Inferior parietal cortex (tissue), 1 donor: ENCODE data around the gene CCDC121.
"Not testable (repeated sequence)": the region's sequence is repeated elsewhere in the genome, so short reads cannot be mapped to it uniquely, and the experiment has no call there.

Experiments used
- DNase-seq: peaks from one replicate; pipeline ENCODE4 v3.0.0-alpha.2; 2016; ENCODE audit errors: extremely low spot score

CCDC121 gene

DNA sequence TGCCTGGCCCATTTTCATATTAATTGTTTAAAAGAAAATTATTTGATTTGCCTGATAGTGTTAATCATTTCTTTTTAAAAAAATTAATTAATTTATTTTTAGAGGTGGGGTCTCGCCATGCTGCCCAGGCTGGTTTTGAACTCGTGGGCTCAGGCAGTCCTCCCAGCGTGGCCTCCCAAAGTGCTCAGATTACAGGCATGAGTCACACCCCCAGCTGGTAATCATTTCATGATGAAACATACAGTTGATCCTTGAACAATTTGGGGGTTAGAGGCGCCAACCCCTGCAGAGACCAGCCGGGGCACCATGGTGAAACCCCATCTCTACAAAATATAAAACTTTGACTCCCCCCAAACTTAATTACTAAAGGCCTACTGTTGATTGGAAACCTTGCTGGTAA, 8.0 kb upstream of the CCDC121 start:
- no peak for DNase-seq

DNA sequence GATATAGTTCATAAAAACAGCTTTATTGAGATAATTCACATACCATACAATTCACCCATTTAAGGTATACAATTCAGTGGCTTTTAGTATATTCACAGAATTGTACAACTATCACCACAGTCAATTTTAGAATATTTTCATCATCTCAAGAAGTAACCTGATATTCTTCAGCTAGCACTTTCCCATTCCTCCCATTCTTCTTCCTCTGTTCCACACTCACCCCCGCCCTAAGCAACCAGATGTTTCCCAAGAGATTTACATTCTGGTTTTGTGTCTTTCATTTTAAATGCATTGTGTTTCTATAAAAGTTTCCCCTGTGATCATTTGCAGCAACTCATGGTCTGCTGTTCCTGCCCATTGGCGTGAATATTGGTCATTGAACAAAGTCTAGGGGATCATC, 5.5 kb upstream of the CCDC121 start:
- DNase-seq: no peak

DNA sequence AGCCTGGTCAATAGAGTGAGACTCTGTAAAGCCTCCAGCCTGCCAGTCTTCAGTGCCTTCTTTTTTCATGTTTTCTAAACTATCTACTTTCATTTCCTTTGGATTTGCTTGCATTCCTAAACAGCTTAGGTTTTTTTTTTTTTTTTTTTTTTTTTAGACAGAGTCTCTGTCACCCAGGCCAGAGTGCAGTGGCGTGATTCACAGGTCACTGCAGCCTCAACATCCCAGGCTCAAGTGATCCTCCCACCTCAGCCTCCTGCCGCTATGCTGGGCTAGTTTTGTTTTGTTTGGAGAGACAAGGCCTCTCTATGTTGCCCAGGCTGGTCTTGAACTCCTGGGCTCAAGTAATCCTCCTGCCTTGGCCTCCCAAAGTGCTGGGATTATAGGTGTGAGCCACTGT, 1.4 kb upstream of the CCDC121 start:
- DNase-seq: not testable (repeated sequence)

DNA sequence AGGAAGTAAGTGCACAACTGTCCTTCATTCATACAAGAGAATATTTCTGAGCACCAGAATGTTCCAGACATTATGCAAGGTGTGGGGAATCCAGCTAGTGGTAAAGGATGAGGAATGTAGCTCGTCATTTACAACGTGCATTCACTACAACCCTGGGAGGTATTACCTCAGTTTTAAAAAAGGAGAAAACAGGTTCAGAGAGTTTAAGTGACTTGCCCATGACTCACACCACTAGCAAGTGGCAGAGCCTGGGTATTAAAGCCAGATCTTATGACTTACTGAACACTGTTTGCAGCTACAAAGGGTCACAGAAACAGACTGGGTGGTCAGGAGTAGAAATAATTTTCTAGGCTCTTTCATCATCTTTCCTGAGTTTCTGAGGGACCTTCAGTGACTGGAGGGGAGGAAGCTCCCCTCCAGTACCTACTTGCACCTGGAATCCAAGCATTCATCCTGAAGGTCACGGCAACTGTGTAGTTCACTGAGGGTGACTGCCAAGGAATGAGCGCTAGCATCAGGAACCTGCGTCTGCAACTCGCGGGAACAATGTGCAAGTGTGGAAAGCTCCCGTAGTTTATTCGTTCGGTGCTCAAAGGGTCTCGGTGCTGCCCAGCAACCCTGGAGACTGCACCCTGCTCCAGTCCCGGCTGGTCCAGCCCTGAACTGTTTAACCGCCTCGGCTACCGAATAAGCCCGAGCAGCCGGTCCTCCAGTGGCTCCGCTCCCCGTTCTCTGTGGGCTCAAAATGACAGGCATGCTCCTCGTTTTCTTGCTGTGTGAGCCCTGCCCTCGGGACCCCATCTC, 647 bp downstream of the CCDC121 start:
- DNase-seq: peak; percentile 14

DNA sequence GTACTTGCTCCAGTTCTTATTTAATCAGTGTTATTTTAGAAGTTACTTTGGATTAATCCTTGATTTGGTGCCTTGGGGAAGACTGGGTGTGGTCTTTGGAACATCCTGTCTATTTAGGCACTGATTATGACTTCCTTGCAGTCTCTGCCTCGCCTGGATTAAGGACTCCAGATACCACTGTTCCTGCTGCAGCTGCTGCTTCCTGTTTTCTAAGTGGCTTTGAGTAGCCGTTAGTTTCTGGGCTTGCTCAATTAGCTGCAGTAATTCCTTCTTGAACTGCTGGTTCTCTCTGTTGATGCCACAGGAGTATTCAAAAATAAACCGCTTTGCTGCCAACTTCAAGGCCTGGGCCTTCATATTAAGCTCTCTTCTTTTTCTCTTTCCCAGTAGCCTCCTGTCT, 1.9 kb downstream of the CCDC121 start:
- DNase-seq: not testable (repeated sequence)

DNA sequence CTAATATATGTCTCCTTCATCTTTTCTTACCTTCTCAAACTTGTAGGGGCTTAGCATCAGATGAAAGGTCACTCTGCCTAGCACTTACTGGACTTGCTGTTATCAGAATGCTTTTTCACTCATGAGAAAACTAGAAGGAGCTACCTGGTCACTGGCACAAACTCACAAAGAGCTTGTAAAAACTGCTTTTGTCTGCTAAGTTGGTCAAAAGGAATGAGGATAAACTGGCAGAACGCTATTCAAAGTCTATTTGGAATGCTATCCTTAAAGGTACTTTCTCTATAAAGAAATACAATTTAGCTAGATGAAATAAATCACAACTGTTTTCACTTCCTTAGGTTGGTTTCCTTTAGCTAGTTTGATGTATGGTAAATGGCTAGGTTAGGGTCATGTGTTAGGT, 2.5 kb downstream of the CCDC121 start:
- DNase-seq: not testable (repeated sequence)

DNA sequence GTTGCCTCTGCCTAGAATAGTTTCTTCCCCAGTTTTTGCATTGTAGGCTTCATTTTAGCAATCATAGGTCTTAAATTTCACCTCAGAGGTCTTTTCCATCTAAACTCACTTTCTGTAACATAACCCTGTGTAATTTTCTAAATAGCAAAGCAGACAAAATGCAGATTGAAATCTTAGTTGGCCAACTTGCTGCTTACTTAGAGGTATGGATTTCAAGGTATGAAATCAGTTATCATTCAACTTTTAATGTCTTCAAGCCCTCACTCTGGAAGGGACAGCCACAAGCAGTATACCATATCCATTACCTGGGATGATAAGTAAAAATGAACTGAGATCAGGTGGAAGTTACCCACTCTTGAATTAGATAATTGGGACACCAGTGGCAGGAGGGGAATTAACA, 3.9 kb downstream of the CCDC121 start:
- no peak for DNase-seq

DNA sequence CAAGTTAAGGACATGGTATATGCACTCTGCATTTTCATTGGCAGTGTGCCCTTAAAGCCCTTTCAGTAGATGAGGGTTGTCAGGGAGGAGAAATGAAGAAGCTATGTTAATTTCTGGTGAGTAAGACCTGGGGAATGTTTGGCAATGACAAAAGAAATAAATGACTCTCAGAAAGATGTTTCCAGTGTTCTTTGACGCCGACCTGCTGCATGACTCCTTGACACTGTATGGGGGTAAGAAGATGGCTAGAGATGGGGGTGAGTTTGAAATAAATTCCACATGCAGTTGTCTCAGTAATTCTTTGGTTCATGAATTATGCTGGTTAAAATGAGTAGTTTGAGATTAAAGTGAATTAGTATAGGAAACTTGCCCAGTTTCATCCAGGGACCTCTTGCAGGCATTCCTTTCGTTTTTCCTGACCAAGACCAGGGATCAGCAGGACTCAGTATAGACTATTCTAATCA, 5.9 kb downstream of the CCDC121 start:
- no peak for DNase-seq

DNA sequence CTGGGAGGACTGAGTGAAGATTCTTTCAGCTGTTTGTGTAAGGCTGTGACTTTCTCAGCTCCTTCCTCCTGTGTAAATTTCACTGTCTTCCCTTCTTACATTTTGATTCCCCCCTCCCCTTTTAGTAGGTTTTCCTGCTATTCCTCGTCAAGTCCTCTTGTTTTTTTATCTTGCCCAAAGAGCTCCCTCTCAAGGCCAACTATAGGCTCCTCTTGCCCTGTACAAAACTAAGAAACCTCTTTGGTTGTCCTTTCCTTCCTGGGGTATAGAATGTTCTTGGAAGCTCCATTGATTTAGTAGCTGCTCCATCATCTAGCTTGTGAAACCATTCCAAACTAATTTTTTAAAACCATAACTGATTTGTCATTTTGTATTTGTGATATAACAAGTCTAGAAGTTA, 7.3 kb downstream of the CCDC121 start:
- no peak for DNase-seq

DNA sequence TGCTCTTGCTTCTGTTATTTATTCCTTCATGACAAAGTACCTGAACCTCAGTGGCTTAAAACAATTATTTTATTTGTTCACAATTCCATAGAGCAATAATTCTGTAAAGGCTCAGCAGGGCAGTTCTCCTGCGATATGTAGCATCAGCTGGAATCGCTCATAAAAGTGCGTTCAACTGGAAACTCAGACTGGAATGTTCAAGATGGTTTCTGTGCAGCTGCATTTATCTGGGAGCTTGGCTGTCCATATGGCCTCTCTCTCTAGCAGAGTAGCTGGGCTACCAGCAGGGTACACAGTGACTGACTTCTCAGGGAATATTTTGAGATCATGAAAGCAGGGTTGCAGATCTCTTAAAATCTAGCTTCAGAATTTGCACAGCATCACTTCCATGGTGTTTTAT, 13.5 kb downstream of the CCDC121 start:
- DNase-seq: no peak

DNA sequence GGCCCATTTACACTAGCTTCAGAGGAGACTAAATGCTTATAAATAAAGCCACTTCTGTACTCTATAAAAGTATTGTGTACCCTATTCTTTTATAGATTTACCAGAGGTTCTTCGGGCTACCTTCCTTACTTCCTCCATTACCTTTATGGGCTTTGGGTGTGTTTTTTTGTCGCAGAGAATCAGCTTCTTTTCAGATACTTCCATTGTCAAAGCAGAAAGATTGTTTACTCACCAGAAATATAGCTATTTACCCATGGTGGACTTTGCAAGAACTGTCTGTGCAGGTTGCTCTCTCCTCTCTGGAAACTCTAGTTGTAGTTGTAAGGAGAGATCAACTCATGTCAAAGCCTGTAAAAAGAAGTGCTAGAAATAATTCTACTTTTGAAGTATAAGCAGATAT, 14.8 kb downstream of the CCDC121 start:
- no peak for DNase-seq

DNA sequence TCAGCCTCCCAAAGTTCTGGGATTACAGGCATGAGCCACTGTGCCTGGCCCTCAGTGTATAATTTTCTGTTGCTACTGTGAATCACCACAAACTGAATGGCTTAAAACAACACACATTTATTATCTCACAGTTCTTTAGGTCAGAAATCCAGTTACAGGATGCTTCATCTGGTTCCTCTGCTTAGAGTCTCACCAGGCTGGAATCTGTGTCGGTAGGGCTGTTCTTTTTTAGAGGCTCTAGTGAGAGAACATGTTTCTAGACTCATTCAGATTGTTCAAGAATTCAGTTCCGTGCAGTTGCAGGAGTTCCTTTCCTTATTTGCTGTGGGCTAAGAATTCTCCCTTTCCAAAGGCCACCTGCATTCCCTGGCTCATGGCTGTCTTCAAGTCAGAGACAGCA, 22.2 kb downstream of the CCDC121 start:
- no peak for DNase-seq

DNA sequence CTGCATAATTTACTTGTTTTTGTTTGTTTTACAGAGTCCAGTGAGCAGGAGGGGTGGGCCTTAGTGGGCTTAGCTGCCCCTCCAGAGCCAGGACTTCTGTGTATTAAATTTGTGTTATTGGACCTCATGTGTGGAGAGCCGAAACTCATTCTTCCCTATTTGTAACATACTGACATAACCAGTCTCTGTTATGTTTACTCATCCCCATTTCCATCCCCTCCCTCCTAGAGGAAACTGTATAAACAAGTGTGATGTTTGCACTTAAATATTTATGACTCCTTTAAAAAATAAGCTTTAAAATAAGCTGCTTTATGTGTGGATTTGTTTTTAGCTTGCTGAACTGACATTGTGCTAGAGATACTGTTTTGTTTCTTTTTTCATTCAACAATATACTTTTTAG, 32.2 kb downstream of the CCDC121 start:
- DNase-seq: no peak

DNA sequence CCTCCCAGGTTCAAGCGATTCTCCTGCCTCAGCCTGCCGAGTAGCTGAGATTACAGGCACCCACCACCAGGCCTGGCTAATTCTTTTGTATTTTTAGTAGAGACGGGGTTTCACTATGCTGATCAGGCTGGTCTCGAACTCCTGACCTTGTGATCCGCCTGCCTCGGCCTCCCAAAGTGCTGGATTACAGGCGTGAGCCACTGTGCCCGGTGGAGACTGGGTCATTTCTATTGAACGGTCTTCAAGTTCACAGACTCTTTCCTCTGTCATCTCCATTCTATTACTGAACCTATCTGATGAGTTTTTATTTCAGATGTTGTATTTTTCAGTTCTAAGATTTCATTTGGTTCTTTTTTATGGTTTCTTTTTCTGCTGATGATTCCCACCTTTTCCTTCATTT, 33.4 kb downstream of the CCDC121 start:
- DNase-seq: not testable (repeated sequence)

DNA sequence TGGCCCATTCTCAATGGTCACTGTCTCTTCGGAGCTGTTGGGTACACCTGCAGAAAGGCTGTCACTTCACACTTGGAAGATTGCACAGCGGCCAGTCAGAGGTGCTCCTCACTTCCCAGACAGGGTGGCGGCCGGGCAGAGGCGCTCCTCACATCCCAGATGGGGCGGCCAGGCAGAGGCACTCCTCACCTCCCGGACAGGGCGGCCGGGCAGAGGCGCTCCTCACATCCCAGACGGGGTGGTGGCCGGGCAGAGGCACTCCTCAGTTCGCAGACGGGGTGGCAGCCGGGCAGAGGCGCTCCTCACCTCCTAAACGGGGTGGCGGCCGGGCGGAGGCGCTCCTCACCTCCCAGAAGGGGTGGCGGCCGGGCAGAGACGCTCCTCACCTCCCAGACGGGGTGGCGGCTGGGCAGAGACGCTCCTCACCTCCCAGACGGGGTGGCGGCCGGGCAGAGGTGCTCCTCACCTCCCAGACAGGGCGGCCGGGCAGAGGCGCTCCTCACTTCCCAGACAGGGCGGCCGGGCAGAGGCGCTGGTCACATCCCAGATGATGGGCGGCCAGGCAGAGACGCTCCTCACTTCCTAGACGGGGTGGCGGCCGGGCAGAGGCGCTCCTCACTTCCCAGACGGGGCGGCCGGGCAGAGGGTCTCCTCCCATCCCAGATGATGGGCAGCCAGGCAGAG, 34.6 kb downstream of the CCDC121 start:
- DNase-seq: not testable (repeated sequence)

DNA sequence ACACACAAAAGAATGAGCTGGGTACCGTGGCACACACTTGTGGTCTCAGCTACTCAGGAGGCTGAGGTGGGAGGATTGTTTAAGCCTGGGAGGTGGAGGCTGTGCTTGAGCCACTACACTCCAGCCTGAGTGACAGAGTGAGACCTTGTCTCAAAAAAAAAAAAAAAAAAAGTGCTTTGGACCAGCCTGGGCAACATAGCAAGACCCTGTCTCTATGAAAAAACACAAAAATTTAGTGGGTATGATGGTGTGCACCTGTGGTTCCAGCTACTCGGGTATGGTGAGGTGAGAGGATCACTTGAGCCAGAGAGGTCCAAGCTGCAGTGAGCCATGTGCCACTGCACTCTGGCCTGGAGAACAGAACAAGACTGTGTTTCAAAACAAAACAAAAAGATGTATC, 35.6 kb downstream of the CCDC121 start:
- no peak for DNase-seq

DNA sequence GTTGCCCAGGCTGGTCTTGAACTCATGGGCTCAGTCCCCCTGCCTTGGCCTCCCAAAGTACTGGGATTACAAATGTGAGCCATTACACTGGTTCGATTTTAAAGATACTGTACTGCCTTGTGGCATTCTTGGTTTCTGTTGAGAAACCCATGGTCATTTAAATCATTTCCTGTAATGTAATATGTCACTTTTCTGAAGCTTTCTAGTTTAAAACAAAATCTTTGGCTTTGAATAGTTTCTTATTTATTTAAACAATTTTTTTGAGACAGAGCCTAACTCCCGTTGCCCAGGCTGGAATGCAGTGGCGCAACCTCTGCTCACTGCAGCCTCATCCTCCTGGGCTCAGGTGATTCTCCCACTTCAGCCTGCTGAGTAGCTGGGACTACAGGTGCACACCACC, 37.1 kb downstream of the CCDC121 start:
- no peak for DNase-seq

DNA sequence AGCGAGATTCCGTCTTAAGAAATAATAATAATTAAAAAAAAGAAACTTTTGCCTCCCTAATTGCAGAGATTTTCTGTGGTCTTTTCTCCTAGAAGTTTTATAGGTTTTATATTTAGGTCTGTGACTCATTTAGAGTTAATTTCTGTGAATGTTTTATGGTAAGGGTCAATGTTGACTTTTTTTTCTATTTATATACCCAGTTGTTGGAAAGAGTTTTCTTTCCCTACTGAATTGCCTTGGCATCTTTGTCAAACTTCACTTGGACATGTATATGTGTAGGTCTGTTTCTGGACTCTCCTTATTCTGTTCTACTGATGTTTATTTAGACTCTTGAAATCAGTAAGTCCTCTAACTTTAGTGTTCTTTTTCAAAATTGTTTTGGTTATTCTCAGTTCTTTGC, 40.5 kb downstream of the CCDC121 start:
- no peak for DNase-seq

DNA sequence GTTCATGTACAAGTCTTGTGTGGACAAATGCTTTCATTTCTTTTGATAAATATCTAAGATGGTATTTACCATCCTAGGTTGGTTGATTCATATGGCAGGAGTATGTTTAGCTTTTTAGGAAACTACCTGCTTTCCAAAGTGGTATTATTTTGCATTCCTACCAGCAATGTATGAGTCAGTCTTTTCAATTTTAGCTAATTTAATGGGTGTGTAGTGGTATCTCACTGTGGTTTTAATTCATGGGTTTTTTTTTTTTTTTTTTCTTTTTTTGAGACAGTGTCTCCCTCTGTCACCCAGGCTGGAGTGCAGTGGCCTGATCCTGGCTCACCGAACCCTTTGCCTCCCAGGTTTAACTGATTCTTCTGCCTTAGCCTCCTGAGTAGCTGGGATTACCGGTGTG, 41.8 kb downstream of the CCDC121 start:
- no peak for DNase-seq

DNA sequence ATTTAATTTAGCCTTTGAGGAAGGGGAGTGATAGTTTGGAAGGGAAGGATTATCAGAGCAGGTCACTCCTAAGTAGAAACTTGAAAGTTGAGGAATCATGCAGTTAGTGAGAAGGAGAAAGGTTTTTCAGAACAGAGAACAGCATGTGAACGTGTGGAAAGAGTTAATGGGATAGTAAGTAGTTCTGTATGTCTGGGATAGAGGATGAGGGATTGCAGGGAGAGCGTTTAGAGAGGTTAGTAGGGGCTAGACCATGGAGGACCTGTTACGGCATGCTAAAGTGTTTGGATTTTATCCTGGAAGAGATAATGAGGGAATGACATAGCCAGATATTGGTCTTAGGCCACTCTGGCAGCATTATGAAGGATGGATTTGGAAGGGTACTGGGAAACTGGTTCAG, 44.2 kb downstream of the CCDC121 start:
- no peak for DNase-seq

DNA sequence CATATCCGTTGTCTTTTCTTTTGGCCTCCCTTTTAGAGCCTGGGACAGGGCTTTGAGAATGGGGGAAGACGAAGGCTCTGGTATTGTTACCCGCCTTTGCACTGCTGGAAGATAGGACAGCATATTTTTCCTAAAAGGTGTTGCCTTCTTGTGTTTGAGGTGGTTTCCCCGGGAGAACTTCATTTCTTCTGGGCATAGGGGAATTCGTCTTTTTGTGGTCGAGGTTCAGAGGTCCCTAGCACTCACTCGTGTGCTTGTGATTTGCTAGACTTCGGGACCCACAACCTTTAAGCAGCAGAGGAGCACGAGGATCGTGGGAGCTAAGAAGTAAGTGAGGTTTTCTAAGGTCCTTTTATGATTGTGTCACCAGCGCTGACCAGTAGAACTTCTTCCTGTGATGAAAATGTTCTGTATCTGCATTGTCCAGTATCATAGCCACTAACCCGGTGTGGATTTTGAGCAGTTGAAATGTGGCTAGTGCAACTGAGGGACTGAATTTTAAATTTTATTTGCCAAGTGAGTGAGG, 45.4 kb downstream of the CCDC121 start:
- DNase-seq: no peak

DNA sequence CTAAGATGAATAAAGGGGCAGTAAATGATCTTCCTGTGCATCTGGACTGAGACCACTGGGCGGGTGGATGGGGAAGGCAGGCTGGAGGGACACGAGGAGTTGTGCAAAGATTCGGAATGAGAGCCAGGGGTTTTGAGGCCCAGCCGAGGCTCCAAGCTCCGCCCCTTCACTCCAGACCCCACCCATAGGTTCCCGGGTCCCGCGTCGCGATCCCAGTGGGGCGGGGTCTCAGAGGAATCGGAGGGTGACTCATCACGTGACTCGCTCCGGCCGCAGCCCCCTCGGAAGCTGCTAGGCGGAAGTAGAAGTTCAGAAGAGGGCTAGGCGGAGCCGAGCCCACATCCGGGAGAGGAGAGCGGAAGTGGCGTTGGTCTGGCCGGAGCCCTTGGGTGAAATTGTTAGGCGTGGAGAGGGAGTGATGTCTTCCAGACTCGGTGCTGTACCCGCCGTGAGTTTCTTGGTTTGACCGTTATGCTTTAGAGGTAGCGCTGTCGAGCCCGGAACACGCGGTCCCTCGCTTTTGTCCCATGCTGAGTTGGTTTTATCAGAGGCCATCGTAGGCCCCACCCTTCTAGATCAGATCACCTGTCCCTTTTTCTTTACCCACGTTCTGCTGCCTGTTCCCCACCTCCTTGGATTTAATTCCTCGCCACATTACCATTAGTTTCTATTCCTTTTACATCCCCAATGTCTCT, 46.0 kb downstream of the CCDC121 start, which contains the start of gene ZNF512:
Gene ZNF512 (plus strand): TSS at position 348 of the 695 bp plus-strand sequence. CDS start 71 bp downstream, at position 419.
- peak; percentile 91 for DNase-seq
